CD4-positive, alpha-beta T cell treated with Interleukin-6 for 4 hours (primary cell): ENCODE measurements around the gene OR6C4.
"Not testable (repeated sequence)": the region's sequence is repeated elsewhere in the genome, so short reads cannot be mapped to it uniquely, and the experiment has no call there.

Source experiments
- DNase-seq: peaks from one replicate; pipeline ENCODE4 v3.0.0-alpha.2; 2020; ENCODE audit warnings: mixed read lengths

Gene OR6C4

DNA sequence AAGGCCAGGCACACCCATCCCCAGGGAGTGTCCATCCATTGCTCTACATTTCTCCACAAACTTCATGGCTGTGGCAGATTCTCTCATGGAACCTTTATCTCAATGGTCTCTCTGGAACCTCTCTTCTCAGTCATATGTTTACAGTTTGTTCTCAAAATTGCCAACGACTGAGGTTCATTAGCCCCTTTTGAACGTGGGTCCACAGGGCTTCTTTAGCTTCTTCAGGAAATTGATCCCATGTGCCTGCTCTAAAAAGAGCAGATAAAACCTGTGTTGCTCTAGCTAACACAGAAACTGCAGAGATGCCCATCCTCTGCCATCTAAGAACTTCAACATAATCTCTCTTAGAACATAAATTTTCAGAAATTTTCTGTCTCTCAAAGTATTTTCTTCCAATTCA is at the start of gene OR6C4:
TSS of gene OR6C4 (plus strand) at position 301 of the 400 bp plus-strand sequence. CDS start 1,625 bp downstream, outside the sequence.
- DNase-seq, result no peak

DNA sequence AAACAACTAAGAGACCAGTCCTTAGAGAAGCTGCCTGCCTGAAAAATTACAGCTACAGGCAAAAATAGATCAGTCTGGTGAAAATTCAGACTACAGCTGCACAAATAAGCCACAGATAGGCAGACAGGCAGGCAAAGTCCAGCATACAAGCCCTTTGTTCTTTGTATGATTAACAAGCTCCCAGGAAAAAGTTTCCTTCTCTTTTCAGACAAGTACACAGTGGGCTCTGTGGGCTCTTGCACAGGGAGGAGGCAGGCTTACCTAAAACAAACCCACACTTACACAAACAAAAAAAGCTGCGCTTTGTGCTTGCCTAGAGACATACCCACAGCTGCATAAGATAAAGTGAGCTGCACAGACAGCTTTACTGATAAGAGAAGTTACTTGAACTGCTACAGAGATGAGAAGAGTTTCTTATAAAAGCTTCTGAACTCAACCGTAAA is 49.6 kb upstream of the OR6C4 start:
- no peak for DNase-seq

DNA sequence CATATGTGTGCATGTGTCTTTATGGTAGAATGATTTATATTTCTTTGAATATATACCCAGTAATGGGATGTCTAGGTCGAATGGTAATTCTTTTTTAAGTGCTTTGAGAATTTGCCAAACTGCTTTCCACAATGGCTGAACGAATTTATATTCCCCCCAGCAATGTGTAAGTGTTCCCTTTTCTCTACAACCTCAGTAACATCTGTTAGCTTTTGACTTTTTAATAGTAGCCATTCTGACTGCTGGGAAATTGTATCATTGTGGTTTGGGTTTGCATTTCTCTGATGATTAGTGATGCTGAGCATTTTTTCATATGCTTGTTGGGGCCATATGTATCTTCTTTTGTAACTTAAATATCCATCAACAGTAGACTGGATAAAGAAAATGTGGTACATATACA is 47.8 kb upstream of the OR6C4 start:
- DNase-seq, result no peak

DNA sequence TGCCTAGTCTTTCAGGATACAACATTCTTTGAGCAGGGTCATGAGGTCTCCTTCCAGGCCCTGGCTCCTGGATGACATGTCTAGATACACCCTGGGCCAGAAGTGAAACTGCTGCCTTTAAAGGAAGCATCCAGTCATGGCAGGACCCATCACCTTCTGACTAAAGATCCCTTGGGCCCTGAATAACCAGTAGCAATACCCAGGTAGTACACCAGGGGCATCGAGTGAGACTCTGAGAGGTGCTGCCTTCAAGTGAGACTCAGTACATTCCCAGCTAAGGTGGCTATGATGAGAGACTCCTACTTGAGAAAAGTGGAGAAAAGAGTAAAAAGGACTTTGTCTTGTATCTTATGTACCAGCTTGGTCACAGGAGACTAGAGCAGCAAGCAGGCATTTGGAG is 33.7 kb upstream of the OR6C4 start:
- DNase-seq, result no peak

DNA sequence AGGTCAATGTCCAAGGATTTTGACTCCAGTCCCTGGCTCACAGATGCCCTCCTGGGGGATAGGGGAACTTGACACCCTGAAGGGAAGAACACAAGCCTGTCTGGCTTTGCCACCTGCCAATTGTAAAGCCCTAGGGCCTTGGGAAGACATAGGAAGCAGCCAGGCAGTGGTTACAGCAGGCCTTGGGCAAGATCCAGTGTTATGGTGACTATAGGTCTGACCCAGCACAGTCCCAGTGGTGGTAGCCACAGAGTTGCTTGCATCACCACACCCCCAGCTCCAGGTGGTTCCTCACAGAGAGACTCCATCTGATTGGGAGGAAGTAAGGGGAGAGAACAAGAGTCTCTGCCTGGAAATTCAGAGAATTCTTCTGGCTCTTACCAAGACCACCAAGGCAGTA is 33.0 kb upstream of the OR6C4 start:
- no peak for DNase-seq

DNA sequence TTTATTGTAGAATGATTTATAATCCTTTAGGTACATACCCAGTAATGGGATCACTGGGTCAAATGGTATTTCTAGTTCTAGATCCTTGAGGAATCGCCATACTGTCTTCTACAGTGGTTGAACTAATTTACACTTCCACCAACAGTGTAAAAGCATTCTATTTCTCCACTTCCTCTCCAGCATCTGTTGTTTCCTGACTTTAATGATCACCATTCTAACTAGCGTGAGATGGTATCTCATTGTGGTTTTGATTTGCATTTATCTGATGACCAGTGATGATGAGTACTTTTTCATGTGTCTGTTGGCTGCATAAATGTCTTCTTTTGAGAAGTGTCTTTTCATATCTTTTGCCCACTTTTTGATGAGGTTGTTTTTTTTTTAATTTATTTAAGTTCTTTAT is 1.2 kb upstream of the OR6C4 start:
- DNase-seq, result not testable (repeated sequence)

DNA sequence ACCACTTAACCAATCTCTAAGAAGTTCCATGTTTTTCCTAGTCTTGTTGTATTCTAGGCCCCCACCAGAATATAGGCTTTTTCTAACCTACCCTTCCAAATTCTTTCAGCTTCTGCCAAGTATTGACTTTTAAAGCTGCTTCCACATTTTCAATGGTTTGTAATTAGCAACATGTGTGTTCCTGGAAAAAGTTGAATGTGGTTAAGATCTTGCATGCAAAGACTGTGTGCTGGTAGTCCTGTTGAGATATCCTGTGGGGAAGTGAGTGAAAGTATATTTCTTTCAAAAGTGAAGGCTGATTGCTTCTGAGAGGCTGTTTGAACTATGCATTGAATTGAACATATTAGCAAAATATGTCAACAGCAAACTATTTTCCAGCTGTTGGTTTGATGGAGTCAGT is 646 bp upstream of the OR6C4 start:
- DNase-seq, result no peak

DNA sequence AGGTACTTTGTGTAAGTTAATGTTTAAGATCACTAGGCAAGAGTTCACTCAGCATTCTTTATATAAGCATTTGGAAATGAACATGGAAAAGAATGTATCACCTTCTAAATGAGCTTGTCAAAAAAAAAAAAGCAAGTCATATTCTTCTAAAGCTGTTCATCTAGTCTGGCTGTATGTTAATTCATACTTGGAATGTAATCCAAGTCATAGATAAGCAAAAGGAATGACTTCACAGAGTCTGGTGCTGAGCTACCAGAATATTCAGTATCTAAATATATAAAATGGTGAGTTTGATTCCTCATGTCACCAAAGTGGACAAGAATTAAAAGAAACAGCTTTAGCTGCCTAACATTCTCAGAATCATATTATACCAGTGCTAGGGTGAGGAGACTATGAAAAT is 4.9 kb downstream of the OR6C4 start:
- DNase-seq, result no peak

DNA sequence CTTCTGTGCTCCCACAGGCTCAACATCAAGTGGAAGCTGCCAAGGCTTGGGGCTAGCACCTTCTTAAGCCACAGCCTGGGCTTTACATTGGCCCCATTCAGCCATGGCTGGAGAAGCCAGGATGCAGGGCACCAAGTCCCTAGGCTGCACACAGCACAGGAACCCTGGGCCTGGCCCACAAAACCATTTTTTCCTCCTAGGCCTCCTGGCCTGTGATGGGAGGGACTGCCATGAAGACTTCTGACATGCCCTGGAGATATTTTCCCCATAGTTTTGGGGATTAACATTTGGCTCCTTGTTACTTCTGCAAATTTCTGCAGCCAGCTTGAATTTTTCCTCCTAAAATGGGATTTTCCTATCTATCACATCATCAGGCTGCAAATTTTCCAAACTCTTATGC is 20.7 kb downstream of the OR6C4 start:
- not testable (repeated sequence) for DNase-seq

DNA sequence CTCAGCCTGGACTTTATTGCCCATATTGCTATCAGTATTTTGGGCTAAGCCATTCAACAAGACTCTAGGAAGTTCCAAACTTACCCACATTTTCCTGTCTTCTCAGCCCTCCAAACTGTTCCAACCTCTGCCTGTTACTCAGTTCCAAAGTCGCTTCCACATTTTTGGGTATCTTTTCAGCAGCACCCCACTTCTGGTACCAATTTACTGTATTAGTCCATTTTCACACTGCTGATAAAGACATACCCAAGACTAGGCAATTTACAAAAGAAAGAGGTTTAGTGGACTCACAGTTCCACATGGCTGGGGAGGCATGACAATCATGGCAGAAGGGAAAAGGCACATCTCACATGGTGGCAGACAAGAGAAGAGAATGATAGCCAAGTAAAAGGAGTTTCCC is 21.3 kb downstream of the OR6C4 start:
- not testable (repeated sequence) for DNase-seq

DNA sequence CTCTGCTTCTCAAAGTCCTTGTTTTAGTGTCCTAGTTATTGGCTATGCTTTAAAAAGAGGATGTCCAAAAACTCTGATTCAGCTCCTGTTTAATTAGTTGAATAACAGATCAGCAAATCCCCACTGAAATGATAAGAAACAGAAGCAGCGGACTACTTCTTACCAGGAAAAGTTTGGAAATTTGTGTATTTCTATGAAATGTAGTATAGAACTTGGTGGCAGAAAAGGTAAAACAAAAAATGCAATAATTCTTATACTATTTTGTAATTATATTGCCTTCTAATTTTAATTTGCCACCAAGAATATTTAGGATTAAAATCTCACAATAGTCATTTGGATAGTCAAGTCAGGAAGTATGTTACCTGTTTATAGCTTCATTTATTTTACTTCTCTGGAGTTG is 22.8 kb downstream of the OR6C4 start, which contains the start of gene OR2AP1:
TSS of gene OR2AP1 (plus strand) at position 301 of the 400 bp plus-strand sequence. CDS start 1,947 bp downstream, outside the sequence.
- no peak for DNase-seq

DNA sequence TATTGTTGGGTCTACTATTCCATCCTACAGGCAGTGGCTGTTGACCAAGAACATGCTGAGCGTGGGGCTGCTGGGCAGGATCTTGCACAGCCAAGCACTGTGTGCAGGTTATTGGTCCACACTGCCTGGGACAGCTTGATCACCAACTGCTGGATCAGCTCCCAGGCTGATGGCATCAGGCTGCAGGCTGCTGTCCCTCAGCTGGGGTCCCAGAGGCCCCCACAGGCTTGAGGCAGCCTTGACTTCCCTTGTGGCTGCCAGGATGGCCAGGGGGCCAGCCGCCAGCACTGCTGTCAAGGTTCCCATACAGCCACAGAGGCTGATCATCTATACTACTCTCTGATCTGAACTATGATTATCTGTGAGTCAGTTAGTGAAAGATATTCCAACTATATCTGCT is 32.7 kb downstream of the OR6C4 start:
- no peak for DNase-seq

DNA sequence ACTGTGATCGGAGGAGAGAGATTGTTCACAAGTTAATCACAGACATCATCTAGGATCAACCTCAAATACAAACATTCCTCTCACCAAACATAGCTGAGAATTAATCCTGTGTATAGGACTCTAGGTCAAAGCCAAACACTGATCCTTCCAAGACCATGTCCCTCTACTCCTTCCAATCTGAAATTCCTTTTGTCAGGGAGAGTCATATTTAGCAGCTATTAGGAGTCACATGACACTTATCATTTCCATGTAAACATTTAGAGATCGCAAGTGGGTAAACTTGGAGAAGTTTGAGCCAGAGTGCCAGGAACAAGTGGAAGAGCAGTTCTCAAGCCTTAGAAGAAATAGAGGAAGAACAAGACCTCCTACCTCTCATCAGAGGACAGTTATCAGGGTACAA is 36.4 kb downstream of the OR6C4 start:
- no peak for DNase-seq

DNA sequence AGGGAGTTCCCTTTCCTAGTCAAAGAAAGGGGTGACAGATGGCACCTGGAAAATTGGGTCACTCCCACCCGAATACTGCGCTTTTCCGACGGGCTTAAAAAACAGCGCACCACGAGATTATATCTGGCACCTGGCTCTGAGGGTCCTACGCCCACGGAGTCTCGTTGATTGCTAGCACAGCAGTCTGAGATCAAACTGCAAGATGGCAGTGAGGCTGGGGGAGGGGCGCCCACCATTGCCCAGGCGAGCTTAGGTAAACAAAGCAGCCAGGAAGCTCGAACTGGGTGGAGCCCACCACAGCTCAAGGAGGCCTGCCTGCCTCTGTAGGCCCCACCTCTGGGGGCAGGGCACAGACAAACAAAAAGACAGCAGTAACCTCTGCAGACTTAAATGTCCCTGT is 40.8 kb downstream of the OR6C4 start:
- not testable (repeated sequence) for DNase-seq
